K562 (cell line): ENCODE measurements around the gene ITK. TPM values are rescaled to one million over a fixed set of nuclear protein-coding genes. Genes with fewer than 3 reads are reported as not detected.

Source experiments
- ATF4 ChIP-seq: fragments of 450-650 bp; formaldehyde crosslinking; IDR thresholded peaks from 2 replicates; pipeline ENCODE4 v1.4.0; 2022; ENCODE audit warnings: mild to moderate bottlenecking, moderate library complexity
- CEBPZ ChIP-seq: fragments of 150-350 bp; IDR thresholded peaks from 2 replicates; pipeline ENCODE4 v1.6.1; 2014; ENCODE audit warnings: low read depth, mild to moderate bottlenecking, low read length, borderline replicate concordance
- DMBX1 ChIP-seq: fragments of 250-450 bp; sonication (Bioruptor Pico); IDR thresholded peaks from 2 replicates; pipeline ENCODE4 v1.8.0; 2022; ENCODE audit warnings: inconsistent platforms, mild to moderate bottlenecking, moderate library complexity, borderline replicate concordance
- DNMT1 ChIP-seq: fragments of 450-650 bp; IDR thresholded peaks from 2 replicates; pipeline ENCODE4 v1.6.1; 2016; ENCODE audit warnings: antibody characterized with exemption, mild to moderate bottlenecking
- HNRNPK ChIP-seq: fragments of 200-400 bp; formaldehyde crosslinking; IDR thresholded peaks from one replicate; pipeline ENCODE4 v1.6.1; 2018; ENCODE audit warnings: mild to moderate bottlenecking, low read depth, low read length; ENCODE audit not compliant: poor library complexity, severe bottlenecking
- NFRKB ChIP-seq: fragments of 450-650 bp; IDR thresholded peaks from 2 replicates; pipeline ENCODE4 v1.6.1; 2016; ENCODE audit warnings: low read depth
- NR2C2 ChIP-seq, 2 experiments: fragments of 200-800 bp in 1 of 2; sonication (Bioruptor generic) in 1 of 2; sonication (generic) in 1 of 2; formaldehyde crosslinking in 1 of 2; IDR thresholded peaks; 2 replicates each; pipeline versions ENCODE4 v1.6.1 to v1.8.0; 2016 to 2022; ENCODE audit warnings: mild to moderate bottlenecking in 1 of 2, missing compliant biosample characterization in 1 of 2, missing genetic modification characterization in 1 of 2, missing genetic modification reagents in 1 of 2
- POLR2B ChIP-seq: fragments of 450-650 bp; IDR thresholded peaks from 2 replicates; pipeline ENCODE4 v1.6.1; 2018; ENCODE audit warnings: low read depth; ENCODE audit not compliant: partially characterized antibody
- SIN3A ChIP-seq, 2 experiments: fragments of 150-350 bp in 1 of 2; IDR thresholded peaks; 2 replicates each; pipeline ENCODE4 v1.6.1; 2011 to 2016; ENCODE audit warnings: borderline replicate concordance in 2 of 2, low read depth in 2 of 2, low read length in 2 of 2, mild to moderate bottlenecking in 2 of 2, moderate library complexity in 2 of 2; ENCODE audit not compliant: control insufficient read depth in 1 of 2
- SMAD4 ChIP-seq: fragments of 250-450 bp; sonication (Bioruptor Pico); conservative IDR thresholded peaks from 2 replicates; pipeline ENCODE4 v1.8.0; 2021; ENCODE audit warnings: inconsistent platforms, mild to moderate bottlenecking, moderate library complexity
- ZNF449 ChIP-seq: fragments of 250-450 bp; sonication (Bioruptor Pico); IDR thresholded peaks from 2 replicates; pipeline ENCODE4 v1.8.0; 2022; ENCODE audit warnings: moderate library complexity, mild to moderate bottlenecking, inconsistent platforms
- ZNF639 ChIP-seq, 2 experiments: fragments of 200-800 bp in 1 of 2; sonication (Bioruptor generic) in 1 of 2; sonication (generic) in 1 of 2; formaldehyde crosslinking in 1 of 2; IDR thresholded peaks in 1 of 2; conservative IDR thresholded peaks in 1 of 2; 2 replicates each; pipeline versions ENCODE4 v1.5.0 to v1.6.1; 2016 to 2020; ENCODE audit warnings: missing compliant biosample characterization in 1 of 2, missing genetic modification characterization in 1 of 2, missing genetic modification reagents in 1 of 2
- polyA plus RNA-seq, 8 experiments: library from polyadenylated mRNA; depleted of rRNA in 4 of 8; stranded (reverse) in 5 of 8; unstranded in 3 of 8; fragments of >200 nt; fragmentation: Nextera tagmentation in 2 of 8; fragmentation: Illumina TruSeq in 1 of 8; extraction: Ambion mirVana in 2 of 8; extraction: Trizol in 1 of 8; gene quantifications; 2 replicates each; pipeline versions ENCODE4 v1.2.1 to v1.2.3, GENCODE V29; 2011 to 2014; ENCODE audit warnings: inconsistent platforms in 1 of 8, missing spikeins in 1 of 8
- total RNA-seq, 7 experiments: library from RNA; depleted of rRNA in 6 of 7; stranded (reverse); fragments of >200 nt in 6 of 7; fragmentation: Illumina TruSeq in 2 of 7; extraction: Trizol in 2 of 7; gene quantifications; 2 replicates each; pipeline versions ENCODE4 v1.2.1 to v1.2.3, GENCODE V29; 2011 to 2021; ENCODE audit warnings: low replicate concordance in 1 of 7

Gene ITK
- total and polyA plus RNA-seq, 9 of the 15 experiments (the other 6 are each of a cell fraction or from before 2014, with no cell fraction given) = 0.04 to 0.75 TPM; not detected in 7

- TF ChIP-seq ATF4 (CRISPR knock-in tag) (no peak; the same call in 1 of the 2 replicates), DMBX1 (CRISPR knock-in tag) (peak; percentile 64; the same call in 1 of the 2 replicates), SMAD4 (CRISPR knock-in tag) (peak; percentile 62), ZNF639 (CRISPR knock-in tag; conservative IDR thresholded peaks at IDR 0.05 in 1 of 2, IDR thresholded peaks at IDR 0.05 in 1 of 2) (no peak), ZNF449 (peak; percentile 49; the same call in 1 of the 2 replicates), NR2C2 (CRISPR knock-in tag; IDR thresholded peaks at IDR 0.05) (no peak), NR2C2 (tag; IDR thresholded peaks at IDR 0.05) (peak; percentile 66), CEBPZ (no peak), POLR2B (peak; percentile 42), SIN3A (IDR thresholded peaks at IDR 0.05; ENCODE audit: borderline replicate concordance in 2 of 2, control insufficient read depth in 1 of 2, low read depth in 2 of 2, low read length in 2 of 2) (no peak), DNMT1 (no peak), NFRKB (0 out of 2 replicates have a peak, but pooled peaks have one; percentile 2), HNRNPK (no peak)
Observed at GRCh38 chr5:157273131-157273556, 92.5 kb downstream of the ITK start (continued).
